Activated B cell treated with CpG ODN at 0.5 μM for 24 hours (primary cell): Measurements from ENCODE around the gene CSAD. TPM values are rescaled to one million over a fixed set of nuclear protein-coding genes. Genes with fewer than 3 reads are reported as not detected.
"Not testable (repeated sequence)": the region's sequence is repeated elsewhere in the genome, so short reads cannot be mapped to it uniquely, and the experiment has no call there.

Source experiments
- ATAC-seq: fragments of 200-7000 bp; cut with Tn5 transposase; one replicate; pipeline ENCODE4 v1.10.0; 2021; ENCODE audit warnings: low read depth, mild to moderate bottlenecking, moderate library complexity
- CTCF ChIA-PET: fragments of 350-600 bp; sonication (Branson Sonifier 250); formaldehyde crosslinking; loops from one replicate; lab custom pipeline; 2021; ENCODE audit warnings: antibody characterized with exemption; lab: Charles Lee
- POLR2A ChIA-PET: fragments of 350-600 bp; sonication (Branson Sonifier 250); formaldehyde crosslinking; loops from one replicate; lab custom pipeline; 2021; ENCODE audit warnings: antibody characterized with exemption; lab: Charles Lee
- DNase-seq: peaks from one replicate; pipeline ENCODE4 v3.0.0; 2022
- H3K27ac Mint-ChIP-seq: one replicate; pipeline ENCODE4 v1.8.0; 2020; ENCODE audit warnings: mixed read lengths
- H3K27me3 Mint-ChIP-seq: one replicate; pipeline ENCODE4 v1.8.0; 2021; ENCODE audit warnings: mixed read lengths
- H3K36me3 Mint-ChIP-seq: one replicate; pipeline ENCODE4 v1.8.0; 2021; ENCODE audit warnings: low read depth, mixed read lengths
- H3K4me1 Mint-ChIP-seq: one replicate; pipeline ENCODE4 v1.8.0; 2021; ENCODE audit warnings: mixed read lengths
- H3K4me3 Mint-ChIP-seq: one replicate; pipeline ENCODE4 v1.8.0; 2020; ENCODE audit warnings: mild to moderate bottlenecking, mixed read lengths
- H3K9me3 Mint-ChIP-seq: one replicate; pipeline ENCODE4 v1.8.0; 2020; ENCODE audit warnings: mixed read lengths
- CTCF ChIP-seq: fragments of 200-600 bp; IDR thresholded peaks from one replicate; pipeline ENCODE4 v1.8.0; 2022; ENCODE audit warnings: antibody characterized with exemption, mild to moderate bottlenecking
- intact Hi-C: fragments of 100-400 bp; cut with micrococcal nuclease; formaldehyde crosslinking; loops from one replicate; pipeline ENCODE4 v1.15.1; 2024
- total RNA-seq: library from RNA; stranded (reverse); gene quantifications from 2 replicates; pipeline ENCODE4 v1.2.3, GENCODE V29; 2022

Gene CSAD
- total RNA-seq, 1 donor from 2014 or later: 34.6 TPM

- peaks cover 50% of the 10 kb centered on the region for H3K36me3 Mint-ChIP-seq
- H3K27me3 Mint-ChIP-seq: no peaks in the 10 kb centered on the region
- DNase-seq (peak; percentile 71), ATAC-seq (peak; percentile 47)
- ChIA-PET POLR2A (interaction anchor here (0.5 to 4.0 kb wide), 20 partner anchors 14 to 1171 kb away, joined by 3 to 66 read pairs (median 8); partner anchors contain the start of genes AAAS, EIF4B, ESPL1 and ITGB7), CTCF (interaction anchor here (0.6 to 3.0 kb wide), 11 partner anchors 9 to 140 kb away, joined by 3 to 16 read pairs (median 4); no protein-coding TSS in a partner anchor)
- no peaks in the 10 kb centered on the region for H3K9me3 Mint-ChIP-seq
- H3K4me3 Mint-ChIP-seq: peak overlapping the region; percentile 93
- H3K4me1 Mint-ChIP-seq: peaks cover 53% of the 10 kb centered on the region
- intact Hi-C loops: loop anchor here (1.0 to 5.0 kb wide), 16 partner anchors 9 to 319 kb away; partner anchors contain the start of genes AAAS, EIF4B, ESPL1 and ITGB7
- H3K27ac Mint-ChIP-seq: peak overlapping the region; percentile 88
- TF ChIP-seq CTCF: no peak
These were observed 363 bp upstream of the CSAD start for GRCh38 chr12:53180931-53181645.

- H3K4me1 Mint-ChIP-seq: peaks cover 49% of the 10 kb centered on the region
- no peak for DNase-seq
These were observed 972 bp downstream of the CSAD start for GRCh38 chr12:53179687-53180219.

GRCh38 chr12:53178803-53179202 lies 1.9 kb downstream of the CSAD start:
- DNase-seq, H3K4me3 Mint-ChIP-seq, intact Hi-C loops, H3K27me3 Mint-ChIP-seq, ATAC-seq, H3K9me3 Mint-ChIP-seq: not testable (repeated sequence)
- peak overlapping the region; percentile 98 for H3K27ac Mint-ChIP-seq
- peaks cover 42% of the 10 kb centered on the region for H3K4me1 Mint-ChIP-seq
- H3K36me3 Mint-ChIP-seq: peaks cover 28% of the 10 kb centered on the region
- ChIA-PET CTCF (interaction anchor here (1.1 kb wide), 1 partner anchor 116 kb away, joined by 3 read pairs; the partner anchor contains the start of gene PFDN5), POLR2A (interaction anchor here (0.7 to 4.0 kb wide), 5 partner anchors 21 to 117 kb away, joined by 3 to 66 read pairs (median 3); partner anchors contain the start of gene PFDN5)

More at GRCh38 chr12:53179687-53180219, 972 bp downstream of the CSAD start:
- Mint-ChIP-seq H3K27me3 (no peaks in the 10 kb centered on the region), H3K27ac (peak overlapping the region; percentile 98), H3K9me3 (no peaks in the 10 kb centered on the region), H3K36me3 (peaks cover 36% of the 10 kb centered on the region), H3K4me3 (peak overlapping the region; percentile 93)
- TF ChIP-seq CTCF: no peak
- ATAC-seq: peak; percentile 3
- intact Hi-C loops: loop anchor here (1.0 to 5.0 kb wide), 16 partner anchors 11 to 321 kb away; partner anchors contain the start of genes AAAS, EIF4B, ESPL1 and ITGB7
- CTCF ChIA-PET: interaction anchor here (1.0 to 3.0 kb wide), 8 partner anchors 11 to 115 kb away, joined by 3 to 16 read pairs (median 4); partner anchors contain the start of gene PFDN5
- POLR2A ChIA-PET: interaction anchor here (0.5 to 4.0 kb wide), 22 partner anchors 15 to 200 kb away, joined by 3 to 66 read pairs (median 8); partner anchors contain the start of genes AAAS, EIF4B, ESPL1 and ITGB7

GRCh38 chr12:53177447-53177846 lies 3.3 kb downstream of the CSAD start:
- not testable (repeated sequence) for ATAC-seq, H3K9me3 Mint-ChIP-seq

GRCh38 chr12:53176750-53177149 lies 4.0 kb downstream of the CSAD start:
- DNase-seq (no peak), ATAC-seq (no peak)
- Mint-ChIP-seq H3K9me3 (no peaks in the 10 kb centered on the region), H3K27me3 (no peaks in the 10 kb centered on the region), H3K4me1 (peaks cover 23% of the 10 kb centered on the region), H3K4me3 (no peak overlapping the region), H3K27ac (no peak overlapping the region), H3K36me3 (peaks cover 12% of the 10 kb centered on the region)
- CTCF ChIA-PET: no interaction called here
- intact Hi-C loops: no loop called here
- no peak for TF ChIP-seq CTCF
- POLR2A ChIA-PET: interaction anchor here (0.7 to 1.2 kb wide), 2 partner anchors 52 to 123 kb away, joined by 3 to 4 read pairs; no protein-coding TSS in a partner anchor

More at GRCh38 chr12:53177447-53177846, 3.3 kb downstream of the CSAD start:
- Mint-ChIP-seq H3K4me1 (peaks cover 30% of the 10 kb centered on the region), H3K36me3 (peaks cover 17% of the 10 kb centered on the region)
- H3K27me3 Mint-ChIP-seq, DNase-seq, intact Hi-C loops, H3K4me3 Mint-ChIP-seq, H3K27ac Mint-ChIP-seq, CTCF ChIA-PET: not testable (repeated sequence)
- POLR2A ChIA-PET: interaction anchor here (0.7 to 1.2 kb wide), 2 partner anchors 91 to 123 kb away, joined by 4 to 5 read pairs; no protein-coding TSS in a partner anchor
